Sigmoid colon (tissue), 4 donors: ENCODE measurements around the gene PACRG.

ENCODE experiments used
- CTCF ChIP-seq, 4 experiments: fragments of 450-650 bp in 3 of 4; fragments of 200-600 bp in 1 of 4; IDR thresholded peaks; one replicate each; pipeline ENCODE4 v1.5.1; 2016 to 2019; ENCODE audit warnings: antibody characterized with exemption in 4 of 4, mild to moderate bottlenecking in 3 of 4, moderate library complexity in 2 of 4
- EP300 ChIP-seq, 4 donors: sonication (generic); formaldehyde crosslinking; IDR thresholded peaks; one replicate each; pipeline ENCODE4 v1.6.1; 2017; ENCODE audit warnings: antibody characterized with exemption in 4 of 4
- POLR2A ChIP-seq, 2 donors: fragments of 450-650 bp; IDR thresholded peaks; one replicate each; pipeline ENCODE4 v1.6.1; 2016; ENCODE audit warnings: antibody characterized with exemption in 2 of 2, mild to moderate bottlenecking in 2 of 2, moderate library complexity in 2 of 2

GRCh38 chr6:163248051-163248450, 520.3 kb downstream of the PACRG start:
- TF ChIP-seq CTCF (IDR thresholded peaks at IDR 0.05) (no peak), POLR2A (IDR thresholded peaks at IDR 0.05) (no peak), EP300 (IDR thresholded peaks at IDR 0.05) (no peak)
